OCI-LY1 (cell line): ENCODE results near the gene CEACAM21.

Source experiments
- H2AFZ ChIP-seq: fragments of 200-600 bp; sonication (generic), shearing (Covaris generic); 2 replicates; pipeline ENCODE4 v1.6.0; 2014; ENCODE audit warnings: antibody characterized with exemption, mild to moderate bottlenecking, low read length
- H3F3A ChIP-seq: fragments of 200-600 bp; sonication (generic), shearing (Covaris generic); 2 replicates; pipeline ENCODE4 v1.6.0; 2014; ENCODE audit warnings: mild to moderate bottlenecking, antibody characterized with exemption, low read length, moderate library complexity; ENCODE audit not compliant: insufficient read depth
- H3K27ac ChIP-seq: fragments of 200-600 bp; sonication (generic); 2 replicates; pipeline ENCODE4 v1.5.1; 2014; ENCODE audit warnings: low read length, mixed run types, mild to moderate bottlenecking, low read depth; ENCODE audit not compliant: poor library complexity, severe bottlenecking
- H3K27me3 ChIP-seq: fragments of 200-600 bp; sonication (generic); 2 replicates; pipeline ENCODE4 v1.6.0; 2014; ENCODE audit warnings: antibody characterized with exemption, mild to moderate bottlenecking, low read length, moderate library complexity; ENCODE audit not compliant: insufficient read depth
- H3K36me3 ChIP-seq: fragments of 200-600 bp; sonication (generic); 2 replicates; pipeline ENCODE4 v1.6.1; 2014; ENCODE audit warnings: mild to moderate bottlenecking, antibody characterized with exemption, low read length, moderate library complexity, mixed read lengths; ENCODE audit not compliant: insufficient read depth
- H3K4me1 ChIP-seq: fragments of 200-600 bp; sonication (generic); 2 replicates; pipeline ENCODE4 v1.5.1; 2014; ENCODE audit warnings: mild to moderate bottlenecking, low read length, moderate library complexity; ENCODE audit not compliant: insufficient read depth, severe bottlenecking
- H3K4me2 ChIP-seq: fragments of 200-600 bp; sonication (generic), shearing (Covaris generic); 2 replicates; pipeline ENCODE4 v1.6.1; 2014; ENCODE audit warnings: low read length
- H3K4me3 ChIP-seq: fragments of 200-600 bp; sonication (generic); 2 replicates; pipeline ENCODE4 v1.5.1; 2014; ENCODE audit warnings: low read length, low read depth, mild to moderate bottlenecking, mixed read lengths; ENCODE audit not compliant: poor library complexity, severe bottlenecking
- H3K79me2 ChIP-seq: fragments of 200-600 bp; shearing (Covaris generic); 2 replicates; pipeline ENCODE4 v1.6.1; 2016; ENCODE audit warnings: mixed run types, low read length, mixed read lengths; ENCODE audit not compliant: insufficient read depth
- H3K9ac ChIP-seq: fragments of 200-600 bp; sonication (generic), shearing (Covaris generic); 2 replicates; pipeline ENCODE4 v1.6.1; 2014; ENCODE audit warnings: mild to moderate bottlenecking, low read length, mixed read lengths
- H3K9me2 ChIP-seq: fragments of 200-600 bp; sonication (generic), shearing (Covaris generic); 2 replicates; pipeline ENCODE4 v1.6.1; 2014; ENCODE audit warnings: low read depth, mild to moderate bottlenecking, low read length, mixed read lengths
- H3K9me3 ChIP-seq: fragments of 200-600 bp; shearing (Covaris generic); 2 replicates; pipeline ENCODE4 v1.6.1; 2014; ENCODE audit warnings: low read length, mixed read lengths
- H4K20me1 ChIP-seq: fragments of 200-600 bp; sonication (generic), shearing (Covaris generic); 2 replicates; pipeline ENCODE4 v1.6.0; 2016; ENCODE audit warnings: mild to moderate bottlenecking, low read length; ENCODE audit not compliant: insufficient read depth
- CTCF ChIP-seq: fragments of 200-600 bp; sonication (generic), shearing (Covaris generic); IDR thresholded peaks from 2 replicates; pipeline ENCODE4 v1.5.1; 2017; ENCODE audit warnings: mild to moderate bottlenecking, antibody characterized with exemption, low read length, moderate library complexity, mixed read lengths
- EZH2 ChIP-seq: fragments of 200-600 bp; sonication (generic), shearing (Covaris generic); IDR thresholded peaks from 2 replicates; pipeline ENCODE4 v1.8.0; 2017; ENCODE audit warnings: borderline replicate concordance, mixed run types, mild to moderate bottlenecking, antibody characterized with exemption, low read length, moderate library complexity, mixed read lengths

Gene CEACAM21

GRCh38 chr19:41565379-41565720, 10.6 kb upstream of the CEACAM21 start:
- Histone ChIP-seq H3K9ac (no peak overlapping the region), H3K4me1 (peaks cover 5% of the 10 kb centered on the region), H3K79me2 (no peaks in the 10 kb centered on the region), H3K9me3 (no peaks in the 10 kb centered on the region), H3K27me3 (no peaks in the 10 kb centered on the region; the same call in 1 of the 2 replicates), H3K4me2 (no peak overlapping the region), H3K4me3 (no peak overlapping the region), H4K20me1 (no peaks in the 10 kb centered on the region), H3K27ac (no peak overlapping the region), H3K9me2 (no peaks in the 10 kb centered on the region), H3F3A (peaks cover 10% of the 10 kb centered on the region; the same call in 1 of the 2 replicates), H3K36me3 (no peaks in the 10 kb centered on the region), H2AFZ (no peak overlapping the region)
- TF ChIP-seq EZH2 (no peak), CTCF (no peak)

GRCh38 chr19:41566001-41566400, 10.0 kb upstream of the CEACAM21 start:
- Histone ChIP-seq H3K27ac (no peak overlapping the region), H4K20me1 (no peaks in the 10 kb centered on the region), H3F3A (peaks cover 4% of the 10 kb centered on the region; the same call in 1 of the 2 replicates), H3K9me3 (no peaks in the 10 kb centered on the region), H2AFZ (no peak overlapping the region), H3K79me2 (no peaks in the 10 kb centered on the region), H3K9ac (no peak overlapping the region), H3K9me2 (no peaks in the 10 kb centered on the region), H3K4me3 (no peak overlapping the region), H3K27me3 (no peaks in the 10 kb centered on the region; the same call in 1 of the 2 replicates), H3K4me1 (peaks cover 5% of the 10 kb centered on the region), H3K36me3 (no peaks in the 10 kb centered on the region), H3K4me2 (no peak overlapping the region)
- no peak for TF ChIP-seq CTCF
- no peak for TF ChIP-seq EZH2

- Histone ChIP-seq H3K27ac (no peak overlapping the region), H3K4me1 (no peaks in the 10 kb centered on the region), H3K36me3 (no peaks in the 10 kb centered on the region; the same call in 1 of the 2 replicates), H2AFZ (no peak overlapping the region), H4K20me1 (no peaks in the 10 kb centered on the region), H3K9me3 (no peaks in the 10 kb centered on the region), H3K4me2 (no peak overlapping the region), H3F3A (no peaks in the 10 kb centered on the region), H3K79me2 (no peaks in the 10 kb centered on the region), H3K4me3 (no peak overlapping the region), H3K9ac (no peak overlapping the region), H3K27me3 (no peaks in the 10 kb centered on the region; the same call in 1 of the 2 replicates), H3K9me2 (no peaks in the 10 kb centered on the region)
- TF ChIP-seq EZH2: no peak
- TF ChIP-seq CTCF: no peak
Observed at GRCh38 chr19:41569481-41570150, 6.3 kb upstream of the CEACAM21 start.
